HG02852 (cell line): ENCODE data around the gene CXCR2.
A peak's percentile ranks its signal among the peaks of the same experiment; 100 is the strongest.

Experiments used
- ATAC-seq: cut with Tn5 transposase; IDR thresholded peaks from one replicate; pipeline ENCODE4 v1.9.1; 2021; ENCODE audit warnings: mild to moderate bottlenecking, moderate library complexity; ENCODE audit not compliant: unreplicated experiment

Gene CXCR2

GRCh38 chr2:218180467-218181114, 54.8 kb downstream of the CXCR2 start:
- no peak for ATAC-seq

DNA sequence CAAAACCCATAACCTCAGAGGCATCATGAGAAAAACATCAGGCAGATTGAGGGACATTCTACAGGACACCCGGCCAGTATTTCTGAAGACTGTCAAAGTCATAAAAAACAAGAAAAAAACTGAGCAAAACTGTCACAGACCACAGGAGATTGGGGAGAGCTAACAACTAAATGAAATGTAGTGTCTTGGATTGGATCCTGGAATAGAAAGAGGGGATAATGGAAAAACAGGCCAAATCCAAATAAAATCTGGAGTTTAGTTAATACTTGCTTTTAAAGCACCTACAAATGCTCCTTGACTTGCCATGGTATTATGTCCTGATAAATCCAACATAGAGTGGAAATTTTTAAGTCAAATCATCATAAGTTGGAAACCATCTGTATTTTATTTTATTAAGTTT, 58.5 kb downstream of the CXCR2 start:
- no peak for ATAC-seq

DNA sequence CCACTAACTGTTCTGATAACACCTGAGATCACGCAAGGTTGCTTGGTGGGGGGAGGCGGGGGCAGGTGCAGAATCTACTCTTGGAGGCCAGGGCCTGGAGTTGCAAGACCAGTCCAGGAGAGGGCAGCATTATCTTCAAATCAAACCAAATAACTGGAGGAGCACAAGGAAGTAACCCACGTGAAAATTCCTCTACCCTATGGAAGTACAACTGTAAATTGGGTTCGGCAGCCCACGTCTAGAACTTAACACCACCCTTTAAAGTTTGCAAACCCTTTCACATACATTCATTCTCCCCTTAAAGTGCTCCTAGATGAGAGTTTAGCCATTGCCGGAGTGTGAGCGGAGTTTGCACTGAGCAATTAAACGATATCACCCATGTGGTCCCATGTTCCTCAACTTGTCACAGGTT, 60.5 kb downstream of the CXCR2 start:
- peak; percentile 62 for ATAC-seq
